Brain microvascular endothelial cell (primary cell): ENCODE data around the gene METTL1.

Experiments
- DNase-seq: peaks from one replicate; pipeline ENCODE4 v3.0.0-alpha.2; 2020
- H3K27ac ChIP-seq: fragments of 250-450 bp; sonication (Bioruptor Pico); 2 replicates; pipeline ENCODE4 v1.5.1; 2020; ENCODE audit warnings: mild to moderate bottlenecking, moderate library complexity
- H3K27me3 ChIP-seq: fragments of 250-450 bp; sonication (Bioruptor Pico); replicated peaks from 2 replicates; pipeline ENCODE4 v1.5.1; 2020; ENCODE audit warnings: mild to moderate bottlenecking
- H3K36me3 ChIP-seq: fragments of 250-450 bp; sonication (Bioruptor Pico); replicated peaks from 2 replicates; pipeline ENCODE4 v1.5.1; 2020; ENCODE audit warnings: mild to moderate bottlenecking
- H3K4me3 ChIP-seq: 2 replicates; pipeline ENCODE4 v1.5.1; 2011; ENCODE audit warnings: low read depth, mild to moderate bottlenecking, control low read depth, low read length, moderate library complexity
- in situ Hi-C: cut with HindIII; loops from 2 replicates; pipeline ENCODE4 v1.10.0; 2017; ENCODE audit warnings: low sequenced_read_pairs, low pct_ligation_motif_present
- TF ChIP-seq, protein P1 (sequence below): IDR thresholded peaks from 2 replicates; pipeline ENCODE4 v1.5.1; 2011; ENCODE audit warnings: low read depth, mild to moderate bottlenecking, moderate library complexity, low read length, control low read depth, inconsistent platforms; ENCODE audit errors: missing control alignments

Gene METTL1

DNA sequence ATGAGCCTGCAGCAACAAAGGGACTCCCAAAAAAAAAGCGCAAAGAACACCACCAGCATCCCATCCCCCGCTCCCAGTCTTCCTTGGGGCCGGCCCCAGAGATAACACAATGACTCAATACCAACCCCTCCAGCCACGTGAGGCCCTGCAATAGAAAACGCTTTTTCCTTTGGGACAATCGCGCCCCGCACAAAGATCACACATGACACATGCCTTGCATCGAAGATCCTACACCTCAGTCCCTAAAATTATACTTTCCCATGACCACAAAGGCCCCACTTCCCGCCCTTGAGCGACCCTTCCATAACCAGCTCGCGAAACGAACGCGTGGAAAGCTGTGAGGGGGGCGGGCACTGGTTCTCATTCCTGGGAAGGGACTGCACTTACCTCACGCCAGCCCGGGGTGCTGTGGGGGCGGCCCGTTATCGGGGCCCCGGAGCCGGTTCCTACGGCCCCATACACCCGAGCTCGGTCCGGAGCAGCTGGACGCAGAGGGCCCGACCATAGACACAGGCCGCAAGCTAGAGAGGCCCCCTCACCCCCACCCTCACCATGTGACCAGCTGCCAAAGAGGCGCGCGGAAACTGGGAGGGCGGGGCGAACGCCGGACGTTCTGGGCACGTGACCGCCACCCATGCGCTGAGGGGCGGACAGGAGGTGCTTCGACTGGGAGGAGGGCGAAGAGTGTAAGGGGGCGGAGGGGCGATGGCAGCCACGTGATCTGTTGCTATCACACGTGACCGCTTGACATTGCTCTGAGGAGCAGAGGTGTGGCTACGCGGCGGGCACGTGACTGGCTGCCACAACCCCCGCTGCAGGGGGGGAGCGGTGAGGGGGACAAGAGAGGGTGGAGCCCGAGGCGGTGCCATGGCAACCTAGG is 19.9 kb downstream of the METTL1 start, which contains the start of gene CDK4:
Gene CDK4, minus strand, starts transcription at position 523 of the 880 bp plus-strand sequence. CDS start 593 bp downstream, outside the sequence.
- H3K27me3 ChIP-seq: no peaks in the 10 kb centered on the region
- DNase-seq: peak; percentile 100
- TF ChIP-seq, protein P1, sequence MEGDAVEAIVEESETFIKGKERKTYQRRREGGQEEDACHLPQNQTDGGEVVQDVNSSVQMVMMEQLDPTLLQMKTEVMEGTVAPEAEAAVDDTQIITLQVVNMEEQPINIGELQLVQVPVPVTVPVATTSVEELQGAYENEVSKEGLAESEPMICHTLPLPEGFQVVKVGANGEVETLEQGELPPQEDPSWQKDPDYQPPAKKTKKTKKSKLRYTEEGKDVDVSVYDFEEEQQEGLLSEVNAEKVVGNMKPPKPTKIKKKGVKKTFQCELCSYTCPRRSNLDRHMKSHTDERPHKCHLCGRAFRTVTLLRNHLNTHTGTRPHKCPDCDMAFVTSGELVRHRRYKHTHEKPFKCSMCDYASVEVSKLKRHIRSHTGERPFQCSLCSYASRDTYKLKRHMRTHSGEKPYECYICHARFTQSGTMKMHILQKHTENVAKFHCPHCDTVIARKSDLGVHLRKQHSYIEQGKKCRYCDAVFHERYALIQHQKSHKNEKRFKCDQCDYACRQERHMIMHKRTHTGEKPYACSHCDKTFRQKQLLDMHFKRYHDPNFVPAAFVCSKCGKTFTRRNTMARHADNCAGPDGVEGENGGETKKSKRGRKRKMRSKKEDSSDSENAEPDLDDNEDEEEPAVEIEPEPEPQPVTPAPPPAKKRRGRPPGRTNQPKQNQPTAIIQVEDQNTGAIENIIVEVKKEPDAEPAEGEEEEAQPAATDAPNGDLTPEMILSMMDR: no peak
- peak within 1 kb of the TSS; percentile 93 for H3K27ac ChIP-seq
- H3K36me3 ChIP-seq: peaks cover 23% of the 10 kb centered on the region
- peak within 1 kb of the TSS; percentile 86 for H3K4me3 ChIP-seq
- in situ Hi-C loops: no loop called here

DNA sequence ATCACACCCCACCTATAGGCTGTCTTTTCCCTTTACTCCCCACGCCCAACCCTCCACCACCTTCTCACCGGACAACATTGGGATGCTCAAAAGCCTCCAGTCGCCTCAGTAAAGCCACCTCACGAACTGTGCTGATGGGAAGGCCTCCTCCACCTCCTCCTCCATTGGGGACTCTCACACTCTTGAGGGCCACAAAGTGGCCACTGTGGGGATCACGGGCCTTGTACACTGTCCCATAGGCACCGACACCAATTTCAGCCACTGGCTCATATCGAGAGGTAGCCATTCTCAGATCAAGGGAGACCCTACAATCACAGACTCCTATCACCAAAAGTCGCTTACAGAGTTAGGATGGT is 20.5 kb downstream of the METTL1 start:
- no peak for DNase-seq
- in situ Hi-C loops: no loop called here
- H3K27ac ChIP-seq: peak overlapping the region; percentile 93
- H3K36me3 ChIP-seq: peaks cover 28% of the 10 kb centered on the region
- TF ChIP-seq, protein P1: no peak
- peak overlapping the region; percentile 86 for H3K4me3 ChIP-seq
- H3K27me3 ChIP-seq: no peaks in the 10 kb centered on the region

DNA sequence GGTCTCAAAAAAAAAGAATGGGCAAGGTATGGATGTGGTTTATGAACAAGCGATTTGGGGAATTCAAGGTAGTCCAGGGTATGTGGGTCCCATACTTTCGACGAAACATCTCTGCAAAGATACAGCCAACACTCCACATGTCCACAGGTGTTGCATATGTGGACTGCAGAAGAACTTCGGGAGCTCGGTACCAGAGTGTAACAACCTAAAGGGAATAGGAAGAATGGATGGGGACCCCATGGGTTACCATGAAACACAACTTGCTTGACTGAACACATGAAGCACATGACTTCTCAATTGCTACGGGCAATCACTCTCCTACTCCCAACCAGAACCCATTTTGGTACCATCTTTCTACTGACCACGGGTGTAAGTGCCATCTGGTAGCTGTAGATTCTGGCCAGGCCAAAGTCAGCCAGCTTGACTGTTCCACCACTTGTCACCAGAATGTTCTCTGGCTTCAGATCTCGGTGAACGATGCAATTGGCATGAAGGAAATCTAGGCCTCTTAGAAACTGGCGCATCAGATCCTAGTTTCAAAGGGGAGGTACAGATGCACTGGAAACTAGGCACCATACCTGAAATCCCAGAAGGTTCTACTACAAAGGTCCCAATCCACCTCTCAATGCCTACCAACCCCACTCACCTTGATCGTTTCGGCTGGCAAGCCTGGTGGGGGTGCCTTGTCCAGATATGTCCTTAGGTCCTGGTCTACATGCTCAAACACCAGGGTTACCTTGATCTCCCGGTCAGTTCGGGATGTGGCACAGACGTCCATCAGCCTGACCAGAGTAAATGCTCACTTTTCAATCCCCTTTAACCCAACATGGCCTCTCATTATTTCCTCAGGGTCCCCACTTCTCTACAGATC is 21.1 kb downstream of the METTL1 start:
- H3K27me3 ChIP-seq: no peaks in the 10 kb centered on the region
- H3K4me3 ChIP-seq: peak overlapping the region; percentile 86
- peaks cover 29% of the 10 kb centered on the region for H3K36me3 ChIP-seq
- TF ChIP-seq, protein P1: no peak
- DNase-seq: no peak
- peak overlapping the region; percentile 93 for H3K27ac ChIP-seq
- in situ Hi-C loops: no loop called here

DNA sequence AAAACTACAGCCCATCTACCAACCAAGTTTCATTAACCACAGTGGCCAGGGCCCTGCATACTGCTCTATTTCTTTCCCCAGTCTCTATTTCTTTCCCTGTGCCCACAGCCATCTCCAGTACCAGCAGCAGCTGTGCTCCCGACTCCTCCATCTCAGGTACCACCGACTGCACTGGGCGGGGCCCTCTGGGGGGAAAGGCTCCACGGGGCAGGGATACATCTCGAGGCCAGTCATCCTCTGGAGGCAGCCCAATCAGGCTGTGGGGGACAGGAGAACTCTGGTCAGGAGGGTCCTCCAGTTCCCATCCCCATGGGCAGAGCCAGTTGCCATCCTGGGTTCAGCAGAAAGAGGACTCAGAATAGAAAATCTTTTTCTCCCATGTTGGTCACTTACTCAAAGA is 22.8 kb downstream of the METTL1 start:
- Histone ChIP-seq H3K36me3 (peaks cover 31% of the 10 kb centered on the region), H3K27me3 (no peaks in the 10 kb centered on the region), H3K27ac (no peak overlapping the region), H3K4me3 (no peak overlapping the region)
- no peak for DNase-seq
- TF ChIP-seq, protein P1: no peak
- in situ Hi-C loops: no loop called here

DNA sequence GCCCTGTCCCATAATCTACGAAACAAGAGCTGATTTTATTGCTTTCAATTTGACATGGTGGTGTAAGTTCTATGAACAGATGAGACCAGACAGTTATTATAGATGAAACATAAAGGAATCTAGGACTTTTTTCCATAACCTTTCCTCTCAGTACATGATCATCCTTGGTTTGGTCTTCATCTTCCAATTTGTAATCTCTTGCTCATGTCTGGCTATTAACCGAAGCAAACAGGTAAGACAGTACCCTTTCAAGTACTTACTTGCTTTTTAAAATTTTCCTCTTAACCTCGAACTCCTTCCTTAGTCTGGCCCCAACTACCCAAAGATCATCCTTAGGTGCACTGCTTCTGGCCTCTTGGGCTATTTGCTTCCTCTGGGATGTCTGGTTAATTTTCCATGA is 25.9 kb downstream of the METTL1 start:
- Histone ChIP-seq H3K4me3 (peak overlapping the region; percentile 84), H3K27me3 (peaks cover 4% of the 10 kb centered on the region), H3K27ac (no peak overlapping the region), H3K36me3 (peaks cover 31% of the 10 kb centered on the region)
- in situ Hi-C loops: no loop called here
- TF ChIP-seq, protein P1: no peak
- no peak for DNase-seq
